Dendritic cell treated with granulocyte-macrophage colony-stimulating factor and Interleukin-4, amounts not matched to agents 40 ng/mL and 50 ng/mL, for 4 days (primary cell): ENCODE results near the gene NPAS3.

Source experiments
- H3K27ac Mint-ChIP-seq: one replicate; pipeline ENCODE4 v1.8.0; 2022; ENCODE audit warnings: mild to moderate bottlenecking, mixed read lengths
- H3K27me3 Mint-ChIP-seq: one replicate; pipeline ENCODE4 v1.8.0; 2022; ENCODE audit warnings: mild to moderate bottlenecking, mixed read lengths
- H3K36me3 Mint-ChIP-seq: one replicate; pipeline ENCODE4 v1.8.0; 2022; ENCODE audit warnings: low read depth, mixed read lengths
- H3K4me1 Mint-ChIP-seq: one replicate; pipeline ENCODE4 v1.8.0; 2022; ENCODE audit warnings: low read depth, mixed read lengths
- H3K4me3 Mint-ChIP-seq: one replicate; pipeline ENCODE4 v1.8.0; 2022; ENCODE audit warnings: mild to moderate bottlenecking, moderate library complexity, mixed read lengths
- H3K9me3 Mint-ChIP-seq: one replicate; pipeline ENCODE4 v1.8.0; 2022; ENCODE audit warnings: mixed read lengths
- intact Hi-C: fragments of 100-400 bp; cut with micrococcal nuclease; formaldehyde crosslinking; loops from one replicate; pipeline ENCODE4 v1.15.0; 2022

Gene NPAS3

GRCh38 chr14:33271216-33271615, 332.5 kb downstream of the NPAS3 start:
- Mint-ChIP-seq H3K4me3 (no peak overlapping the region), H3K4me1 (no peaks in the 10 kb centered on the region), H3K27ac (no peak overlapping the region), H3K36me3 (no peaks in the 10 kb centered on the region), H3K27me3 (no peaks in the 10 kb centered on the region), H3K9me3 (peaks cover 6% of the 10 kb centered on the region)
- intact Hi-C loops: no loop called here

GRCh38 chr14:33271891-33272290, 333.2 kb downstream of the NPAS3 start:
- Mint-ChIP-seq H3K4me1 (no peaks in the 10 kb centered on the region), H3K27me3 (no peaks in the 10 kb centered on the region), H3K36me3 (no peaks in the 10 kb centered on the region), H3K27ac (no peak overlapping the region), H3K9me3 (peaks cover 6% of the 10 kb centered on the region), H3K4me3 (no peak overlapping the region)
- intact Hi-C loops: no loop called here

GRCh38 chr14:33273978-33274377, 335.3 kb downstream of the NPAS3 start:
- Mint-ChIP-seq H3K27ac (no peak overlapping the region), H3K4me1 (no peaks in the 10 kb centered on the region), H3K36me3 (no peaks in the 10 kb centered on the region), H3K4me3 (no peak overlapping the region), H3K9me3 (peaks cover 6% of the 10 kb centered on the region), H3K27me3 (no peaks in the 10 kb centered on the region)
- intact Hi-C loops: no loop called here

- no peaks in the 10 kb centered on the region for H3K36me3 Mint-ChIP-seq
- H3K4me3 Mint-ChIP-seq: no peak overlapping the region
- no peaks in the 10 kb centered on the region for H3K4me1 Mint-ChIP-seq
- no peaks in the 10 kb centered on the region for H3K27me3 Mint-ChIP-seq
- H3K9me3 Mint-ChIP-seq: no peaks in the 10 kb centered on the region
- H3K27ac Mint-ChIP-seq: no peak overlapping the region
- intact Hi-C loops: no loop called here
Observed at GRCh38 chr14:33275879-33276278, 337.2 kb downstream of the NPAS3 start.

- no peaks in the 10 kb centered on the region for H3K27me3 Mint-ChIP-seq
- H3K4me1 Mint-ChIP-seq: no peaks in the 10 kb centered on the region
- H3K4me3 Mint-ChIP-seq: no peak overlapping the region
- H3K9me3 Mint-ChIP-seq: no peaks in the 10 kb centered on the region
- no peaks in the 10 kb centered on the region for H3K36me3 Mint-ChIP-seq
- no peak overlapping the region for H3K27ac Mint-ChIP-seq
- intact Hi-C loops: no loop called here
Observed at GRCh38 chr14:33279865-33280264, 341.2 kb downstream of the NPAS3 start.

GRCh38 chr14:33280646-33281045, 342.0 kb downstream of the NPAS3 start:
- Mint-ChIP-seq H3K27ac (no peak overlapping the region), H3K27me3 (no peaks in the 10 kb centered on the region), H3K4me3 (no peak overlapping the region), H3K9me3 (no peaks in the 10 kb centered on the region), H3K36me3 (no peaks in the 10 kb centered on the region), H3K4me1 (no peaks in the 10 kb centered on the region)
- intact Hi-C loops: no loop called here

- H3K27me3 Mint-ChIP-seq: no peaks in the 10 kb centered on the region
- no peaks in the 10 kb centered on the region for H3K9me3 Mint-ChIP-seq
- H3K27ac Mint-ChIP-seq: no peak overlapping the region
- no peak overlapping the region for H3K4me3 Mint-ChIP-seq
- no peaks in the 10 kb centered on the region for H3K4me1 Mint-ChIP-seq
- no peaks in the 10 kb centered on the region for H3K36me3 Mint-ChIP-seq
- intact Hi-C loops: no loop called here
Observed at GRCh38 chr14:33282331-33283230, 343.9 kb downstream of the NPAS3 start.

- Mint-ChIP-seq H3K36me3 (no peaks in the 10 kb centered on the region), H3K4me1 (no peaks in the 10 kb centered on the region), H3K27ac (no peak overlapping the region), H3K4me3 (no peak overlapping the region), H3K9me3 (no peaks in the 10 kb centered on the region), H3K27me3 (no peaks in the 10 kb centered on the region)
- intact Hi-C loops: no loop called here
Observed at GRCh38 chr14:33285902-33286700, 347.4 kb downstream of the NPAS3 start.

GRCh38 chr14:33287189-33287588, 348.5 kb downstream of the NPAS3 start:
- H3K4me1 Mint-ChIP-seq: no peaks in the 10 kb centered on the region
- H3K36me3 Mint-ChIP-seq: no peaks in the 10 kb centered on the region
- no peak overlapping the region for H3K4me3 Mint-ChIP-seq
- no peaks in the 10 kb centered on the region for H3K27me3 Mint-ChIP-seq
- H3K27ac Mint-ChIP-seq: no peak overlapping the region
- intact Hi-C loops: no loop called here
- H3K9me3 Mint-ChIP-seq: no peaks in the 10 kb centered on the region

- H3K27ac Mint-ChIP-seq: no peak overlapping the region
- no peaks in the 10 kb centered on the region for H3K36me3 Mint-ChIP-seq
- no peaks in the 10 kb centered on the region for H3K4me1 Mint-ChIP-seq
- no peaks in the 10 kb centered on the region for H3K27me3 Mint-ChIP-seq
- peaks cover 14% of the 10 kb centered on the region for H3K9me3 Mint-ChIP-seq
- no peak overlapping the region for H3K4me3 Mint-ChIP-seq
- intact Hi-C loops: no loop called here
Observed at GRCh38 chr14:33290641-33291040, 352.0 kb downstream of the NPAS3 start.

GRCh38 chr14:33291529-33292104, 352.9 kb downstream of the NPAS3 start:
- no peak overlapping the region for H3K4me3 Mint-ChIP-seq
- H3K9me3 Mint-ChIP-seq: peaks cover 14% of the 10 kb centered on the region
- no peaks in the 10 kb centered on the region for H3K4me1 Mint-ChIP-seq
- H3K27ac Mint-ChIP-seq: no peak overlapping the region
- H3K36me3 Mint-ChIP-seq: no peaks in the 10 kb centered on the region
- intact Hi-C loops: no loop called here
- H3K27me3 Mint-ChIP-seq: no peaks in the 10 kb centered on the region

- Mint-ChIP-seq H3K9me3 (peaks cover 14% of the 10 kb centered on the region), H3K4me1 (no peaks in the 10 kb centered on the region), H3K36me3 (no peaks in the 10 kb centered on the region), H3K4me3 (no peak overlapping the region), H3K27me3 (no peaks in the 10 kb centered on the region), H3K27ac (no peak overlapping the region)
- intact Hi-C loops: no loop called here
Observed at GRCh38 chr14:33294419-33294818, 355.7 kb downstream of the NPAS3 start.

GRCh38 chr14:33297565-33297964, 358.9 kb downstream of the NPAS3 start:
- Mint-ChIP-seq H3K4me1 (no peaks in the 10 kb centered on the region), H3K27ac (no peak overlapping the region)
- intact Hi-C loops: no loop called here

GRCh38 chr14:33307691-33308251, 369.1 kb downstream of the NPAS3 start:
- no peak overlapping the region for H3K4me3 Mint-ChIP-seq
- intact Hi-C loops: no loop called here
- H3K9me3 Mint-ChIP-seq: no peaks in the 10 kb centered on the region
- no peaks in the 10 kb centered on the region for H3K27me3 Mint-ChIP-seq
- no peaks in the 10 kb centered on the region for H3K36me3 Mint-ChIP-seq
- H3K4me1 Mint-ChIP-seq: no peaks in the 10 kb centered on the region
- no peak overlapping the region for H3K27ac Mint-ChIP-seq

More at GRCh38 chr14:33297565-33297964, 358.9 kb downstream of the NPAS3 start:
- H3K36me3 Mint-ChIP-seq: no peaks in the 10 kb centered on the region
- no peaks in the 10 kb centered on the region for H3K27me3 Mint-ChIP-seq
- H3K9me3 Mint-ChIP-seq: peaks cover 14% of the 10 kb centered on the region
- H3K4me3 Mint-ChIP-seq: no peak overlapping the region
